ENCODE data around the gene ADAMTS8.

The ADAMTS8 gene

DNA sequence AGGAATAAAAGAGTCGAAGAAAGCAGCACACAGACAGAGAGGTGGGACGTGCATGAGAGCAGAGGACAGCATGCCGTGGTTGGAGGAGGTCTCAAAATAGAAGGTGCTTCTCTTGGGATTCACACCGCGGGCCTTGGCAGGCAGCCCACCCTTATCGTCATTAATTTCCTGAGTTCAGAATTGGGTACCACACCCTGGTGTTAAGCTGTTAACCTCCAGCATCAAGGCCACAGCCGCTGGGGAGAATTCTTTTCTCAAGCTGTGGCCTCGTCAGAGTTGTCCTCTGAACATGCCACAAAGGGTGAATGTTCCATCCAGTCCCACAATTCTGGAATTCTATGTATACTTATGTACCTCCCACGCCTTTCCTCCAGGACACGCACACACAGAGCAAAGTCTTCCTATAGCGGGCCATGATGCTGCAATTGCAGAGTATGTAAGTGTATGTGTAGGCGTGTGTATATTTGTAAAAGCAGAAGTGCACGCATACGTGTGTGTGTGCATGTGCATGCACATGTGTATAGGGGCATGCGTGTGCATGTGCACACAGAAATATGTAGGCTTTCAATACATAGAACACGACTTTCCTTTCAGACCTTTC is 39.0 kb downstream of the ADAMTS8 start:
- peak; percentile 12 for DNase-seq

DNA sequence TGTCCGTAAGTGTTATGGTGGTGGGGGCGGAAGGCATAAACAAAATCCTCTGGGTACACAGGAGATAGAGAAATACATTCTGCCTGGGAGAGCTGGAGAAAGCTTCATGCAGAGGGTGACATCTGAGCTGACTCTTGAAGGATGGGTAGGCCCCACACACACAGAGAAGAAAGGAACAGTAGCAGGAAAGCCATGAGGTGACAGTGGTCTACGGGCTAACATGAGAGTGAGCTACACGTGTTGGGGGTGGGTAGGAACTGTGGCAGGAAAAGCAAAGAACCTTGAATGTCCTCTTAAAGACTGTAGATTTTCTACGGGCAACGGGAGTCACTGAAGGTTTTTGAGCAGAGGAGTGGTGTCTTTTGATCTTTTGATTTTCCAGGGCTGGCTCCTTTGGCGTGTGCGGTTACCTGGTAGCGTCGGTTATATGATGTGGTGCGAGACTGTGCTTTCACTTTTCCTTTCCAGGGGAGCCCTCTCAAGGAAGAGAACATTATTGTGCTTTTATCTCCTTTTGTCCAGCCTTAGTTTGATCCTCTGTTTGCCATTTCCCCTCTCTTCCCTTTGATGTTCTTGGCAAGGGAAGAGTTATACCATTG is 39.7 kb downstream of the ADAMTS8 start:
- no peak for DNase-seq

DNA sequence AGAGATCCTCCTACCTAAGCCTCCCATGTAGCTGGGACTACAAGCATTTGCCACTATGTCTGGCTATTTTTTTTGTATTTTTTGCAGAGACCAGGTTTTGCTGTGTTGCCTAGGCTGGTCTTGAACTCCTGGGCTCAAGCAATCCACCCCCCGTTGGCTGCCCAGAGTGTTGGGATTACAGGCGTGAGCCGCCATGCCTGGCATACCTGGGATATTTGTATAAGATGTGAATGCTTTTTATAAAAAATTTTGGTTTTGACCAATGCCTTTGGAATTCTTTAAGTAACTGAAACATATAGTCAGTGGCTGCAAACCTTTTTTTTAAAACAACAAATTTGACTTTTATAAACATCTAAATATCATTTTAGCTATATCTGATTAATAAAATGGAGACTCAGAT is 42.4 kb downstream of the ADAMTS8 start:
- DNase-seq = no peak

DNA sequence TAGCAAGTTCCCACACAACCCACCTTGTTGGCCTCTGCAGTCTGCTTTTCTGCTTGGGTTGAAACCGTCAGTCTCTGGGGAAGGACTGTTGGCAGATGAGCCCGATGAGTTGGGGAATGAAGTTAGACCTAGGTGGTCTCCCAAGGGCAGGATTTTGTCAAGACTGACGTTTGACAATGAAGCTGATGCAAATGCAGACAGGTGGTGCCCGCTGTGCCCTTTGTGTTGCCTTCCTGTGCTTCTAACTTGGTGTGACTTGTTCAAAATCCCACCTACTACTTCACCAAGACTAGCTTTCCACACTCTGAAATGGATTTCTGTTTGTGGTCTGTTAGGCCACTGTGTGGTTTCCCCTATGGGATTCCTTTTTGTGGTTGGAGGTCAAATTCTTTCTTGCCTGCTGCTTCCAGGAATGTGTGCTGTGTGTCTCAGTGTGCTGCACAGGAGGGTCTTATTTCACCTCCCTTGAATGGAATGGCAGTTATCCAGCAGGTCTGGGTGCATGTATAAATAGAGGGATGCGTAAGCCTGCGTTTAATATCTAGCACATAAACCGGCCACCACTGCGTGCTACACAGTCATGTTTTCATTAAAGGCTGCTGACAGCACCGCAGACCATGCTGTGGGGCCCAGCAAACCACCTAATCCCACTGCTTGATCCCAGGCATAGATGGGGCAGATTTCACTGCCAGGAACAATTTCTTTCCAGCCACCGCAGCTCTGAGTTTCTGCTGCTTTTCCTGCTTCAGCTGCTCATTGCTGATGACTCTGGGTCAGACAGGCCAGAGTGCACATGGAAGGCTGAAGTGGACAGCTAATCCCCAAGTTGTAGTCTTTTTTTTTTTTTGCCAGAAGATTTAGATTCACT is 44.8 kb downstream of the ADAMTS8 start:
- no peak for DNase-seq

DNA sequence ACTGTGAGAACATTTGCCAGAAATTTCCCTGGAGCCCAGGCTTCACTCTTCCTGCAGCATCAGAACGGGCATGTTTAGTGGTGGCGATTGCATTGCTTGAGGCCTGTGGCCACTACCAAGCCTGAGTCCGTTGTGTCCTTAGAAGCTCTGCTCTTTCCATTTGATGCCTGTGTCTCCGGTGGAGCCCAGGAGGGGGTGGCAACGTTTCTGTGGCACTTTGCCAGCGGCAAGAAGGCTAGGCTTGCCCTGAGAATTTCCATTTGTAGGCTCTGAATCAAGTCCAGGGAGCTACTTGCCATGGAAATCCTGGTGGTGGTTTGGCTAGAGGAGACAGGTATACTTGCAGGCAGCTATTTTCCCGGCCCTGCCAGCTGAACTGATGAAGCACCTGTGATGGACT is 47.1 kb downstream of the ADAMTS8 start:
- no peak for DNase-seq

DNA sequence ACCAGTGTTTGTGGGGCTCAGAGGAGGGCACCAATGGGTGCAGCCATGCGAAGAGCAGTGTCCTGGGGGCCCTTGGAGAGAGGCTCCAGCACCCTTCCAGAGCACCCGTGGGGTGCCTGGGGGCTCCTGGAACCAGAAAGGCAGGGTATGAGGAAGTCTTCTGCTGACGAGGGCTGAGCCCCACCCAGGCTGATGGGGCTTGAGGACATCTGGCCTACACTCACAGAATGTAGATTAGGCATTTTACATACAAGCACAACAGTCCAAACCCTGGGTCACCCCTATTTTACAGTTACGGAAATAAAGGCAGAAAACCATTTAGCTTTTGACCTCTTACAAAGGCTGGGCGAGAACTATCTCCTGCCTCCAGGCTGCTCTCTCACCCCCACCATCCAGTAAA is 47.6 kb downstream of the ADAMTS8 start:
- DNase-seq = no peak

DNA sequence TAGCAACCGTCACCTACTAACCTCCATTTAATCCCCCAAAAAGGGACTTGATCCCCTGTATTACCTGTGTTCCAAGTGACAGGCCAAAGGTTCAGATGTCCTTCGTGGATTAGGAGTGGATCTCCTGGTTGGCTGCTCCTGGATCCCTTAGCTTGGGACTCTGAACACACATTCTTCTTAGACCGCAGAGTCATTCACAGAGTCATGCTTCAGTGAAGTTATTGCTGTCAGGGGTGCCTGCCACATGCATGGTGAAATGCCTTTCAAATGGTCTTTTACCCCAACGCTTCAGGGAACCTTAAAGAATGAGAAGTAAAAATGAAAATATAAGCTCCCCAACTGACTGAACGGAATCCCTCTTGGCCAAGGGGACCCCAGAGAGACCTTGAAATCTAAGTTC is 49.1 kb downstream of the ADAMTS8 start:
- DNase-seq = no peak

DNA sequence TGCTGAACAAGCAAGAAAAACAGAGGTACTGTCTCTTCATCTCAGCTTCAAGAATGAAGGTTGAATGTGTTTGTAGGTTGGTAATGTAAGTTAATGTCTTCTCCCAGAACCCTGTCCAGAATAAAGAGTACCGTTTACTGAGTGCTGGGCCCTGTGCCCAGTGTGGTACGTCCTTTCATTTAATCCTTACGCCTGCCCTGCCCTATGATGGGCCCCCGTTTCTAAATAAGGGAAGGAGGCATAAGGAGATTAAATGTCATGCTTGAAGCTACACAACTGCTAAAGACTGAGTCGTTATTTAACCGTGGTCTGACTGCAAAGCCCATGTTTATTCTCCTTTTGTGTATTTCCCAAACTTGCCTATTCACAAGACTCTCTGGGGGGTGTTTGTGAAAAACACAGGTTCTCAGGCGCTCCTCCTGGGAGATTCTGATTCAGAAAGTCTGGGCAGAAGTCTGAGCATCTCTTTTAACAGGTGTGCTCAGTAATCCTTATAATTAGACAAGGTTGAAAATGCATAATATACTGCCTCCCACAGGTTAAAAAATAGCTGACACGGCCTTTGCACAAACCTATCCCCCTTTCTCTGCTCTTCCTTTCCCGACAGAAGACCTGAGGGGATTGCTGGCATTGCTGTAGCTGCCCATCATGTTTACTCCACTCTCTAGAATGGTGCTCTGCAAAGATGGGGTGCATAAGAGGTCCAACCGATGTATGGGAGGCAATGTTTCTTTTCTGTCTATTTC is 57.4 kb downstream of the ADAMTS8 start:
- peak; percentile 5 for DNase-seq

DNA sequence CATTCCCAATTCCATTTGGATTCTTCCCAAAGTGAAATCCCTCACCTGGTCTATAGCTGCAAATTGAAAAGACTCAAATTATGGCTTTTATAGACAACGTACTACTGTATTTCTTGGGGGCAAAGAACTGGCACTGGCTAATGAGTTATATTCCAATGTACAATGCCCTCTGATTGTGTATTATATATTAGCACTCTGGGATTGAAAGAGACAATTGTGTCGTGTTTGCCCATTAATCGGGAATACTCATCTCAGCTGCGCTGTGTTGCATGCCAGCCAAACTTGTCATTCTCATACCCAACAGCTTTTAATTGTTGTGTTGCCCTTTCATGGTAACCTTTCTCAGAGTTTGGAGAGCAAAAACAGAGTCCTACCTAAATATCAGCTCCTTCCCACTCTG is 58.7 kb downstream of the ADAMTS8 start:
- no peak for DNase-seq

DNA sequence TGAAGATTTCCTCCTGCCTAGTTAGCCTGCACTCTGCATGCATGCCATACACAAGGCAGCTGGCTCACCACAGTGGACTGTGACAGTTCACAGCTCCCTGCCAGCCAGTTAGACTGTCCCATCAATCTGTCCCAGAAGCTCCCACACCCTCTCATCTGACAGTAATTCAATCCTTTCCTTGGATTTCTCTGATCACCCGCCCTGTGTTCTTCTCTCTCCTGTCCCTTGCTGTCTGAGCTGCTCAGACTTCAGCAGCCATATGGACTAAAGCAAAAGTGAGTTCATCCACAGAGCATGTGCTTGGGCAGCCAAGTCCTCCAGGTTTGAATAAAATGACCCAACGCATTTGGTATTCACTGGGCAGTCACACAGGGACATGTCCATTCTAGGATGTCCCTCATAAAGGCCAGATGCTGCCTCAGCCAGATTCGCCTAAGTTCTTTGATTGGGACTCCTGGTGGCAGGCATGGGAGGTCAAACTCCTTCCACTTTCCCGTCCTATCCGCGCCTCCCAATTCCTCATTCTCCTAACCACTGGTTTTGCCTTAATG is 59.2 kb downstream of the ADAMTS8 start:
- no peak for DNase-seq

DNA sequence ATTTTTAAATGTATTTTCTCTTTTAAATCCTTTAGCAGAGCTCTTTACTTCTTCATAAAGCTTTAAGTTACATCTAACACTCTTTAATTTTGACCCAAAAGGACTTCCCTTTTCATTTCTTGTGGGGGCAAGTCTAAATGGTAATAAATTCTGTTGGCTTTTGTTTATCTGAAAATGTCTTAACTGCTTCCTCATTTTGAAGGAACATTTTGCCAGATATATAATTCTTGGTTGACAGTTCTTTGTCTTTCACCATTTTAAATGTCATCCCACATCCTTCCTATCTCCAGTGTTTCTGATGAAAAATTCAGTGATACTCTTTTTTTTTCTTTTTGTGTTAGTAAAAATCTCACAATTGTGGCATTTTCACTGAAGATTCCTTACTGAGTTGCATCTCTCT is 69.0 kb downstream of the ADAMTS8 start:
- no peak for DNase-seq

DNA sequence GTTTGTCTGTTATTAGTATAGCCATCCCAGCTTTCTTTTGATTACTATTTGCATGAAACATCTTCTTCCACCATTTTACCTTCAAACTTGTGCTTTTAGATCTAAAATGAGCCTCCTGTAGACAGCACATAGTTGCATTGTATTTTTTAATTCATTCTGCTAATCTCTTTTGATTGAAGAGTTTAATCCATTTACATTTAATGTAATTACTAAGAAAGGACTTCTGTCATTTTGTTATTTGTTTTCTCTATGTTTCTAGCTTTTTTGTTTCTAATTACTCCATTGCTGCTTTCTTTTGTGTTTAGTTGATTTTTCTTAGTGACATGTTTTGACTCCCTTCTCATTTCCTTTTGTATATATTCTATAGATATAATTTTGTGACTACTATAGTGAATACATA is 70.0 kb downstream of the ADAMTS8 start:
- DNase-seq = no peak

Data from NCI-H1105 (cell line).